ENCODE data around the gene KLHL41. TPM values are rescaled to one million over a fixed set of nuclear protein-coding genes. Genes with fewer than 3 reads are reported as not detected.
A peak's percentile ranks its signal among the peaks of the same experiment; 100 is the strongest.

KLHL41 gene
- total and polyA plus RNA-seq, 12 donors, result 0.18 to 3.1 (median 0.55) TPM

DNA sequence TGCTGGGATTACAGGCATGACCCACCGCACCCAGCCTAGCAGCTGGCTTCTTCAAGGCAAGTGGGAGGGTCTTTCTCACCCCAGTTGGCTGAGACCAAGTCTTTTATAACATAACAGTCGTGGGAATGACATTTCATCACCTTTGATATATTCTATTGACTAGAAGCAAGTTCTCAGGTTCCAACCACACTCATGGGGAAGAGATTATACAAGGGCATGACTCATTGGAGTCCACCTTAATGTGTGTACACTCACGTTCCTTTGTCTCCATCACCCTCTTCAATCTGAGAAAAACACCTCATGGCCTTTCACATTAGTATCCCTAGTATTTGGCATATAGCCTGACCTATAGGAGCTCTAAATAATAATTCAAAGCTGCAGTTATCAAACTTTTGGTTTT, 33.0 kb upstream of the KLHL41 start:
- no peaks in the 10 kb centered on the region for H3K27me3 ChIP-seq
- H3K9me3 ChIP-seq (replicated peaks in 1 of 3), result no peaks in the 10 kb centered on the region
- 60 to 77% (median 65%) methylated on average over 3 of the region's 3 CpGs for WGBS, 4 donors
- no peak overlapping the region for H3K27ac ChIP-seq
- H3K4me1 ChIP-seq (replicated peaks in 1 of 2), result peaks cover 12 to 14% of the 10 kb centered on the region in 2 donors
- no peak overlapping the region for H3K4me3 ChIP-seq
- no peak for DNase-seq
- TF ChIP-seq CTCF (IDR thresholded peaks at IDR 0.05) (no peak), POLR2A (IDR thresholded peaks at IDR 0.05) (no peak)
- intact Hi-C loops (cut with DNase I), result no loop called here
- H3K36me3 ChIP-seq (replicated peaks in 1 of 2), result no peaks in the 10 kb centered on the region

GRCh38 chr2:169478339-169478738, 31.2 kb upstream of the KLHL41 start:
- TF ChIP-seq CTCF (IDR thresholded peaks at IDR 0.05) (no peak), POLR2A (IDR thresholded peaks at IDR 0.05) (no peak)
- intact Hi-C loops (cut with DNase I), result no loop called here

GRCh38 chr2:169478745-169479256, 30.7 kb upstream of the KLHL41 start:
- DNase-seq, result no peak
- Histone ChIP-seq H3K4me1 (replicated peaks in 1 of 2) (peaks cover 12 to 14% of the 10 kb centered on the region in 2 donors), H3K9me3 (replicated peaks in 1 of 3) (no peaks in the 10 kb centered on the region), H3K27ac (peak overlapping the region; percentile 17 to 81 (median 69)), H3K27me3 (no peaks in the 10 kb centered on the region), H3K4me3 (peak overlapping the region in 2 of 4 donors; percentile 67 to 75), H3K36me3 (replicated peaks in 1 of 2) (no peaks in the 10 kb centered on the region)
- WGBS, 4 donors, result 70 to 77% (median 73%) methylated on average over 14 of the region's 14 CpGs
- intact Hi-C loops (cut with DNase I), result no loop called here
- TF ChIP-seq POLR2A (IDR thresholded peaks at IDR 0.05) (no peak), CTCF (IDR thresholded peaks at IDR 0.05) (no peak)

More at GRCh38 chr2:169478339-169478738, 31.2 kb upstream of the KLHL41 start:
- peak in 6 of 7 donors; percentile 17 to 64 (median 42) for DNase-seq
- H3K36me3 ChIP-seq (replicated peaks in 1 of 2), result no peaks in the 10 kb centered on the region
- H3K4me1 ChIP-seq (replicated peaks in 1 of 2), result peaks cover 12 to 14% of the 10 kb centered on the region in 2 donors
- H3K27me3 ChIP-seq, result no peaks in the 10 kb centered on the region
- 55 to 58% (median 58%) methylated on average over 3 of the region's 3 CpGs for WGBS, 4 donors
- peak overlapping the region in 3 of 5 donors; percentile 17 to 81 (median 81) for H3K27ac ChIP-seq
- H3K9me3 ChIP-seq (replicated peaks in 1 of 3), result no peaks in the 10 kb centered on the region
- H3K4me3 ChIP-seq, result peak overlapping the region in 1 of 4 donors; percentile 67

- no peaks in the 10 kb centered on the region for H3K36me3 ChIP-seq (replicated peaks in 1 of 2)
- H3K27me3 ChIP-seq, result no peaks in the 10 kb centered on the region
- peak within 1 kb of the TSS; percentile 44 to 90 (median 71) for H3K4me3 ChIP-seq
- no peaks in the 10 kb centered on the region for H3K9me3 ChIP-seq (replicated peaks in 1 of 3)
- TF ChIP-seq POLR2A (IDR thresholded peaks at IDR 0.05), result peak in 1 of 2 donors; percentile 18
- TF ChIP-seq CTCF (IDR thresholded peaks at IDR 0.05), result peak in 3 of 6 experiments; percentile 20 to 33 (median 23)
- intact Hi-C loops (cut with DNase I), result no loop called here
- DNase-seq, result peak; percentile 84 to 96 (median 89)
- H3K27ac ChIP-seq, result peak within 1 kb of the TSS; percentile 17 to 81 (median 69)
- WGBS, 4 donors, result 0 to 1% (median 0%) methylated on average over 35 to 71 of the region's 71 CpGs
- H3K4me1 ChIP-seq (replicated peaks in 1 of 2), result peaks cover 12 to 14% of the 10 kb centered on the region in 2 donors
Measured at GRCh38 chr2:169479257-169480078, 30.0 kb upstream of the KLHL41 start, which contains the start of gene BBS5. BBS5 (plus strand) TSS chr2:169479494; CDS start chr2:169479554, 60 bp downstream.

Data from adrenal gland (tissue), 12 donors.